Measurements from ENCODE around the gene ACBD5. TPM values are rescaled to one million over a fixed set of nuclear protein-coding genes. Genes with fewer than 3 reads are reported as not detected.
A peak's percentile ranks its signal among the peaks of the same experiment; 100 is the strongest.

The ACBD5 gene
- total and polyA plus RNA-seq, 4 donors: 7.3 to 25.9 (median 17.8) TPM

DNA sequence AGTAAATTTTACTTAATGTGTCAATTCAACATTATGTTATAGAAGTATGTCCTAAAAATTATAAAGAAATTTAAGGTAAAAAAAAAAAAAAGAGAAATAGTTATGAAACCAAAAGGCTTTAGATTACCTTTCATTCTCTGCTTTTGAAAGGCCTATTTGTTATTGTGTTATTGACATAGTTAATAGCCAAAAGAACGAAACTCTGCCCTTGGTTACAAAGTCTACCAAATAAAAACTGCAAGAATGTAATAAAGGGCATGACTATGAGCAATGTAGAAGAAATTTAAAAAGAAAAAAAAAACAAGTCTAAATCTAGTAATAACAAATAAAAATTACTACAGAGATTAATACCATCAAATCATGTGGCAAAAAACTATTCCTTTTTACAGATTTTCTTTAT is 10.6 kb downstream of the ACBD5 start:
- ATAC-seq (ENCODE audit: low FRiP score) (no peak), DNase-seq (no peak)
- intact Hi-C loops (cut with DNase I): no loop called here
- H3K27me3 ChIP-seq (ENCODE audit: control insufficient read depth in 1 of 2, insufficient read depth in 2 of 2, low read length in 1 of 2): no peaks in the 10 kb centered on the region
- H3K4me3 ChIP-seq (ENCODE audit: low read length in 2 of 2): no peak overlapping the region
- no peaks in the 10 kb centered on the region for H3K9me3 ChIP-seq (ENCODE audit: control insufficient read depth, low read length)
- H3K4me1 ChIP-seq (ENCODE audit: control insufficient read depth in 1 of 2, insufficient read depth in 2 of 2, low read length in 2 of 2): no peaks in the 10 kb centered on the region
- WGBS, 2 donors: 91 to 93% methylated on average over 1 of the region's 1 CpG
- no peaks in the 10 kb centered on the region for H3K36me3 ChIP-seq (ENCODE audit: control insufficient read depth in 1 of 2, insufficient read depth in 2 of 2, low read length in 1 of 2)
- H3K27ac ChIP-seq (ENCODE audit: low read depth in 1 of 2, low read length in 2 of 2): no peak overlapping the region

DNA sequence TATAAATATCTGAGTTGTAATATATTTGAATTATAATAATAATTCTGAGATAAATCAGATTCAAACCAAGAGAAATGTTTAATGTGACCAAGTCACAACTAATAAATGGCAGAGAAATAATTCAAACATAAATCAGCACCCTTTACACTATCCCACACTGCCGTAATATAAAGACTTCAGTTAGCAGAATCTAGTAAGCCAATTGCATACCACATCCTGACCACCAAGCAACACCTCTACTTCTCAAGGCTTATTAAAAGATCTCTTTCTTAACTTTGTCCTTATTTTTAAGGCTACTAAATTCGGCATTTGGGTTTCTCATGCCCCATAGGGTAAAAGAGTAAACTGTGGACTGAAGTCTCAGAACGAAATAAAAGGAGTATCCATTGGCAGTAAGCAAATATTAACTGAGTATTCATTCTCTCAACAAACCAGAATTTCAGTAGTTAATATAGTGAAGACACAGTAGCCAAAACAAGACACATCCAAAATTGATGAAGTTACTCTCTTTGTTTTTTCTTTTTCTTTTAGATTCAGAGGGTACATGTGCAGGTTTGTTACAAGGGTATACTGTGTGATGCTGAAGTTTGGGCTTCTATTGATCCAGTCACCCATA is 14.8 kb downstream of the ACBD5 start:
- Histone ChIP-seq H3K9me3 (ENCODE audit: control insufficient read depth, low read length) (no peaks in the 10 kb centered on the region), H3K27ac (ENCODE audit: low read depth in 1 of 2, low read length in 2 of 2) (no peak overlapping the region), H3K4me3 (ENCODE audit: low read length in 2 of 2) (no peak overlapping the region), H3K4me1 (ENCODE audit: control insufficient read depth in 1 of 2, insufficient read depth in 2 of 2, low read length in 2 of 2) (no peaks in the 10 kb centered on the region), H3K36me3 (ENCODE audit: control insufficient read depth in 1 of 2, insufficient read depth in 2 of 2, low read length in 1 of 2) (no peaks in the 10 kb centered on the region), H3K27me3 (ENCODE audit: control insufficient read depth in 1 of 2, insufficient read depth in 2 of 2, low read length in 1 of 2) (no peaks in the 10 kb centered on the region)
- ATAC-seq (ENCODE audit: low FRiP score) (no peak), DNase-seq (no peak)
- WGBS, 2 donors: 58 to 63% methylated on average over 3 of the region's 3 CpGs
- intact Hi-C loops (cut with DNase I): no loop called here

DNA sequence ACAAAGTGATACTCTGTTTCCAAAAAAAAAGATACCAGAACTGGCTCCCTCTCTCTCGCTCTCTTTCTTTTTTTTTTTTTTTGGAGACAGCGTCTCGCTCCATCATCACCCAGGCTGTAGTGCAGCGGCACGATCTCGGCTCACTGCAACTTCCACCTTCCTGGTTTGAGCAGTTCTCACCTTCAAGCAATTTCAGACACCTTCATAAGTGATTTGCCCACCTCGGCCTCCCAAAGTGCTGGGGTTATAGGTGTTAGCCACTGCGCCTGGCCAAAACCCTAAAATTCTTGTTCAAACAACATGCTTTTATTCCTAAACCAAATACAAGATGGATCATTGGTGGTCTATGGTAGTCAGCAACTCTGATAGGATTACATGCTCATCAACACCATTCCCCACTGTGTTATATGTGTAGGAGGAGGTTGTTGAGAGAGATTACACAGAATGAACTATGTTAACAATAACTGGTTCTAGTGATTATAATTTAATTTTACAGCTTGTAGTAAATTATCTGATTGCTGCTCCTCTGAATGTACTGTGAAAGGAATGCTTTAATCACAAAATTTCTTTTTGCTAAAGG is 15.5 kb downstream of the ACBD5 start:
- DNase-seq: no peak
- no peak for ATAC-seq (ENCODE audit: low FRiP score)
- Histone ChIP-seq H3K9me3 (ENCODE audit: control insufficient read depth, low read length) (no peaks in the 10 kb centered on the region), H3K4me1 (ENCODE audit: control insufficient read depth in 1 of 2, insufficient read depth in 2 of 2, low read length in 2 of 2) (no peaks in the 10 kb centered on the region), H3K36me3 (ENCODE audit: control insufficient read depth in 1 of 2, insufficient read depth in 2 of 2, low read length in 1 of 2) (no peaks in the 10 kb centered on the region), H3K4me3 (ENCODE audit: low read length in 2 of 2) (no peak overlapping the region), H3K27me3 (ENCODE audit: control insufficient read depth in 1 of 2, insufficient read depth in 2 of 2, low read length in 1 of 2) (no peaks in the 10 kb centered on the region), H3K27ac (ENCODE audit: low read depth in 1 of 2, low read length in 2 of 2) (no peak overlapping the region)
- 88 to 95% methylated on average over 8 of the region's 8 CpGs for WGBS, 2 donors
- intact Hi-C loops (cut with DNase I): no loop called here

DNA sequence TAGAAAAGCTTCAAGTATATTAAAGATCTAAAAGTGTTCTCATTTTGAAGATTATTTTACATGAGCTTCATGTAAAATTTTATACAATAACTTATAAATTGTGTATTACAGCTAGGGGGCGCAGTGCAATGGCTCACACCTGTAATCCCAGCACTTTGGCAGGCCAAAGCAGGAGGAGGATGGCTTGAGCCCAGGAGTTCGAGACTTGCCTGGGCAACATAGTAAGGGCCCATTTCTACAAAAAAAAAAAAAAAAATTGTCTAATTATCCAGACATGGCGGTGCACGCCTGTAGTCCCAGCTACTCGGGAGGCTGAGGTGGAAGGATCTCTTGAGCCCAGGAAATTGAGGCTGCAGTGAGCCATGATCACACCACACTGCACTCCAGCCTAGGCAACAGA is 16.6 kb downstream of the ACBD5 start:
- no peaks in the 10 kb centered on the region for H3K27me3 ChIP-seq (ENCODE audit: control insufficient read depth in 1 of 2, insufficient read depth in 2 of 2, low read length in 1 of 2)
- no peak overlapping the region for H3K4me3 ChIP-seq (ENCODE audit: low read length in 2 of 2)
- ATAC-seq (ENCODE audit: low FRiP score) (no peak), DNase-seq (no peak)
- intact Hi-C loops (cut with DNase I): loop anchor here in 1 of 2 donors (5.0 kb wide), 1 partner anchor 138 kb away; no protein-coding TSS in a partner anchor
- H3K27ac ChIP-seq (ENCODE audit: low read depth in 1 of 2, low read length in 2 of 2): no peak overlapping the region
- H3K4me1 ChIP-seq (ENCODE audit: control insufficient read depth in 1 of 2, insufficient read depth in 2 of 2, low read length in 2 of 2): no peaks in the 10 kb centered on the region
- H3K9me3 ChIP-seq (ENCODE audit: control insufficient read depth, low read length): no peaks in the 10 kb centered on the region
- no peaks in the 10 kb centered on the region for H3K36me3 ChIP-seq (ENCODE audit: control insufficient read depth in 1 of 2, insufficient read depth in 2 of 2, low read length in 1 of 2)
- WGBS, 2 donors: 72 to 73% methylated on average over 5 of the region's 5 CpGs

DNA sequence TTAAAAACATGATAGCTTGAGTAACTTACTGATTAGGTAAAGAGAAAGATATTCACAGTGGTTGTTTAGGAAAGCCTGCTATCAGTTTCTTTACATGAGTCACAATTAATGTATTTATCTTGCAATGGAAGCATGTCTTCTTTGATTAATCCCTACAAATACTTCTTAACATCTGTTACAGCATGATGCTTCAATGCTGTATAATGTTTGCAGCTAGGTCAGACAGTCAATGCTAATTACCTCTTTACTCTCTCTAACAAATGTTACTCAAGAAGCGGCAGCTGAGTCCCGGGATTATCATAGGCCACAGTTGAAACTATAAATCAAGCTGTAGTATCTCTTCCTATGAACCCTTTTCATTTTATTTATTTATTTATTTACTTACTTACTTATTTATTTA is 33.2 kb downstream of the ACBD5 start:
- no peak overlapping the region for H3K4me3 ChIP-seq (ENCODE audit: low read length in 2 of 2)
- WGBS, 2 donors: 95 to 98% methylated on average over 2 of the region's 2 CpGs
- intact Hi-C loops (cut with DNase I): no loop called here
- no peaks in the 10 kb centered on the region for H3K27me3 ChIP-seq (ENCODE audit: control insufficient read depth in 1 of 2, insufficient read depth in 2 of 2, low read length in 1 of 2)
- no peaks in the 10 kb centered on the region for H3K4me1 ChIP-seq (ENCODE audit: control insufficient read depth in 1 of 2, insufficient read depth in 2 of 2, low read length in 2 of 2)
- DNase-seq: no peak
- H3K27ac ChIP-seq (ENCODE audit: low read depth in 1 of 2, low read length in 2 of 2): no peak overlapping the region
- H3K9me3 ChIP-seq (ENCODE audit: control insufficient read depth, low read length): no peaks in the 10 kb centered on the region
- peaks cover 5 to 7% of the 10 kb centered on the region in 2 donors for H3K36me3 ChIP-seq (ENCODE audit: control insufficient read depth in 1 of 2, insufficient read depth in 2 of 2, low read length in 1 of 2)
- no peak for ATAC-seq (ENCODE audit: low FRiP score)

DNA sequence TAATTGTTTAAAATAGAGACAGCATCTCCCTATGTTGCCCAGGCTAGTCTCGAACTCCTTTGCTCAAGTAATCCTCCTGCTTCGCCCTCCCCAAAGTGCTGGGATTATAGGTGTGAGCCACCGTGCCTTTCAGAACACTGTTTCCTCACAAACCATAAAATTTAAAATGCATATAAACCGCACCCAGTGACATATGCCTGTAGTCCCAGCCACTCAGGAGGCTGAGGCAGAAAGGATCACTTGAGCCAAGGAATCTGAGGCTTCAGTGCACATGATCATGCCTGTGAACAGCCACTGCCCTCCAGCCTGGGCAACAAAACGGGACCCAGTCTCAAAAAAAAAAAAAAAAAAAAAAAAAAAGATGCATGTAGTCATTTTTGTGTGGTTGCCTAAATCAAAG is 36.8 kb downstream of the ACBD5 start:
- no peaks in the 10 kb centered on the region for H3K27me3 ChIP-seq (ENCODE audit: control insufficient read depth in 1 of 2, insufficient read depth in 2 of 2, low read length in 1 of 2)
- no peak overlapping the region for H3K27ac ChIP-seq (ENCODE audit: low read depth in 1 of 2, low read length in 2 of 2)
- WGBS, 2 donors: 80 to 86% methylated on average over 5 of the region's 5 CpGs
- DNase-seq: no peak
- H3K9me3 ChIP-seq (ENCODE audit: control insufficient read depth, low read length): no peaks in the 10 kb centered on the region
- no peak for ATAC-seq (ENCODE audit: low FRiP score)
- no peaks in the 10 kb centered on the region for H3K4me1 ChIP-seq (ENCODE audit: control insufficient read depth in 1 of 2, insufficient read depth in 2 of 2, low read length in 2 of 2)
- intact Hi-C loops (cut with DNase I): no loop called here
- no peak overlapping the region for H3K4me3 ChIP-seq (ENCODE audit: low read length in 2 of 2)
- H3K36me3 ChIP-seq (ENCODE audit: control insufficient read depth in 1 of 2, insufficient read depth in 2 of 2, low read length in 1 of 2): peaks cover 5 to 10% of the 10 kb centered on the region in 2 donors

DNA sequence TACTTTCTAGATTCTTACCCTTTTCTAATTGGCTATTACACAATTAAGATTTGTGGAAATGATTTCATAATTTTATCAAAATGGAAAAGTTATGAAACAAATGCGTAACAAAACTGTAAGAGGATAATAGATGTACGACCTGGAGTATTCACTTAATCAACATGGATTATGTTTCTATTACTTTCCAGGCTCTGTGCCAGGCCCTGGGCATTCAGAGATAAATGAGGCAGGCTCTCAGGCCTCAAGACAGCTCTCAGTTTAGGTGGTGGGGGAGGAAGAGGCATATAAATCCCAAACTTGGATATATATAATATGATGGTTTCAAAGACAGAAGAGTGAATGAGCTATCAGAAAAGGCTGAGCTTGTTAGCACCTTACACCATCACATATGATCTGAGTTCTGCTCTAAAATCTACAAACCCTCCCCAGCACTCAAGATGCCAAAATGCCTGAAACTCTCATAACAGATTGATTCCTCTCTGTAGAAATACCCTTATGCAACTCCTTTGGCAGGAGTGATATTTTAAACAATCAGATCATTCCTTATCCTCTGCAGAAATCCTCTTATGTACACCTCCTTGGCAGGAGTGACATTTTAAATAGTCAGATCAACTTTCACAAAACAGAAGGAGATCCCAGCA is 42.5 kb downstream of the ACBD5 start:
- Histone ChIP-seq H3K4me1 (ENCODE audit: control insufficient read depth in 1 of 2, insufficient read depth in 2 of 2, low read length in 2 of 2) (no peaks in the 10 kb centered on the region), H3K27ac (ENCODE audit: low read depth in 1 of 2, low read length in 2 of 2) (no peak overlapping the region), H3K4me3 (ENCODE audit: low read length in 2 of 2) (no peak overlapping the region), H3K27me3 (ENCODE audit: control insufficient read depth in 1 of 2, insufficient read depth in 2 of 2, low read length in 1 of 2) (no peaks in the 10 kb centered on the region), H3K9me3 (ENCODE audit: control insufficient read depth, low read length) (no peaks in the 10 kb centered on the region), H3K36me3 (ENCODE audit: control insufficient read depth in 1 of 2, insufficient read depth in 2 of 2, low read length in 1 of 2) (peaks cover 5 to 6% of the 10 kb centered on the region in 2 donors)
- intact Hi-C loops (cut with DNase I): no loop called here
- no peak for ATAC-seq (ENCODE audit: low FRiP score)
- 47 to 48% methylated on average over 2 of the region's 2 CpGs for WGBS, 2 donors
- no peak for DNase-seq

DNA sequence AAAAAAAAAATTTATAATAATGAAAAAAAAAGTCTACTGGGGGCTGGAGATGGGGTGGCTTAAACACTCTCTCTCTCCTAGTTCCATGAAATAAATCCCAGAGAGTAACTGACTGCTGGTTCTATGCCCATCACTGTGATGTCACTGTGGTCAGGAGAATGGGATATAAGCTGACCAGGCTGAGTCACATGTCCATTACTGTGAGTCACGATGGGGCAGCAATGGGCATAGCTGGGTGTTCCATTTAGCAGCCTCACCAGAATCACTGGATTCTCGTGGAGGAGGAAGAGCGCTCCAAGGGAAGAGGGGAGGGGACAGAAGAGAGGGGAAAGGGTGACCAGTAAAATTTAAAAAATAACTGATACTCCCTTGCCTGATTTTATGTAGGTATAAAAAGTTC is 48.3 kb downstream of the ACBD5 start:
- WGBS, 2 donors: 52 to 57% methylated on average over 3 of the region's 3 CpGs
- H3K27ac ChIP-seq (ENCODE audit: low read depth in 1 of 2, low read length in 2 of 2): no peak overlapping the region

DNA sequence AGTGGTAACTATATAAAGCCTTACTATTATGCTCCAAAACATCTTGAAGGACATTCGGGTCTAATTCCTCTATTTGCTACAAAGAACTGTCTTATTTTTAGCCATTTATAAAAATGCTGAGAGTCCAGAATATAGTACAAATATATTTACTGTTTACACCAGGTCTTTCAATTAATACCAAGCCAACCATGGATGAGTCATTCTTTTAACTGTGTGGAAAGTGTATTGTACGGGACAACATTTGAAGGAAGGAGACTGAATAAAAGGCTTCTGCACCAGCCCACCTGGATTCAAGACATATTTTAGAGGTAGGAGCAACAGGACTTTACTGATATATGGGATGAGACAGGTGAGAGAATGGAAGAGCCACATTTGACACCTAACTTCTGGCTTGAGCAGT is 50.1 kb downstream of the ACBD5 start:
- H3K4me1 ChIP-seq (ENCODE audit: control insufficient read depth in 1 of 2, insufficient read depth in 2 of 2, low read length in 2 of 2): no peaks in the 10 kb centered on the region
- WGBS, 2 donors: 88 to 90% methylated on average over 2 of the region's 2 CpGs
- H3K9me3 ChIP-seq (ENCODE audit: control insufficient read depth, low read length): no peaks in the 10 kb centered on the region
- no peaks in the 10 kb centered on the region for H3K36me3 ChIP-seq (ENCODE audit: control insufficient read depth in 1 of 2, insufficient read depth in 2 of 2, low read length in 1 of 2)
- DNase-seq (no peak), ATAC-seq (ENCODE audit: low FRiP score) (no peak)
- no peak overlapping the region for H3K27ac ChIP-seq (ENCODE audit: low read depth in 1 of 2, low read length in 2 of 2)
- no peaks in the 10 kb centered on the region for H3K27me3 ChIP-seq (ENCODE audit: control insufficient read depth in 1 of 2, insufficient read depth in 2 of 2, low read length in 1 of 2)
- H3K4me3 ChIP-seq (ENCODE audit: low read length in 2 of 2): no peak overlapping the region
- intact Hi-C loops (cut with DNase I): no loop called here

More for the DNA sequence above, 48.3 kb downstream of the ACBD5 start:
- no peak for ATAC-seq (ENCODE audit: low FRiP score)
- intact Hi-C loops (cut with DNase I): no loop called here
- Histone ChIP-seq H3K27me3 (ENCODE audit: control insufficient read depth in 1 of 2, insufficient read depth in 2 of 2, low read length in 1 of 2) (no peaks in the 10 kb centered on the region), H3K4me1 (ENCODE audit: control insufficient read depth in 1 of 2, insufficient read depth in 2 of 2, low read length in 2 of 2) (no peaks in the 10 kb centered on the region), H3K9me3 (ENCODE audit: control insufficient read depth, low read length) (no peaks in the 10 kb centered on the region), H3K4me3 (ENCODE audit: low read length in 2 of 2) (no peak overlapping the region), H3K36me3 (ENCODE audit: control insufficient read depth in 1 of 2, insufficient read depth in 2 of 2, low read length in 1 of 2) (peaks cover 0 to 3% of the 10 kb centered on the region in 2 donors)
- DNase-seq: peak in 1 of 2 donors; percentile 59
